Measurements from ENCODE around the gene MSANTD2.

The MSANTD2 gene

DNA sequence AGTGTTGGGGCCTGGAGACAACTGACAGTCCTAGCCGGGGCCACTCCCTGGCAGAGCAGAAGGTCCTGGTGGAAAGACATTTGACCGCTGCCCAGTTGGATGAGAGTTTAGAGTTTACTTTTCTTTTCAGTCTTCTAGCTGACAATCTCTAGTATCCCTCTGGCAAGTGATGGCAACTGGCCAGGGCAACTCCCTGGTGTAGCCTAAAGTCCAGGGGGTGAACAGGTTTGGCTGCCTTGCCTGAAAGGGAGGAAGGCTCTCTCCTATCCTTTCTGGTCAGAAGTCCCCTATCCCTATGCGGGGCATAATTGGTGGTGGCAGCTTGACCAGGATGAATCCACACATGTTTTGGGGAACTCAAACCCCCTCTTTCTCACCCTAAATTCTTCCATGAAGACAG is 16.8 kb upstream of the MSANTD2 start:
- TF ChIP-seq, protein P1, sequence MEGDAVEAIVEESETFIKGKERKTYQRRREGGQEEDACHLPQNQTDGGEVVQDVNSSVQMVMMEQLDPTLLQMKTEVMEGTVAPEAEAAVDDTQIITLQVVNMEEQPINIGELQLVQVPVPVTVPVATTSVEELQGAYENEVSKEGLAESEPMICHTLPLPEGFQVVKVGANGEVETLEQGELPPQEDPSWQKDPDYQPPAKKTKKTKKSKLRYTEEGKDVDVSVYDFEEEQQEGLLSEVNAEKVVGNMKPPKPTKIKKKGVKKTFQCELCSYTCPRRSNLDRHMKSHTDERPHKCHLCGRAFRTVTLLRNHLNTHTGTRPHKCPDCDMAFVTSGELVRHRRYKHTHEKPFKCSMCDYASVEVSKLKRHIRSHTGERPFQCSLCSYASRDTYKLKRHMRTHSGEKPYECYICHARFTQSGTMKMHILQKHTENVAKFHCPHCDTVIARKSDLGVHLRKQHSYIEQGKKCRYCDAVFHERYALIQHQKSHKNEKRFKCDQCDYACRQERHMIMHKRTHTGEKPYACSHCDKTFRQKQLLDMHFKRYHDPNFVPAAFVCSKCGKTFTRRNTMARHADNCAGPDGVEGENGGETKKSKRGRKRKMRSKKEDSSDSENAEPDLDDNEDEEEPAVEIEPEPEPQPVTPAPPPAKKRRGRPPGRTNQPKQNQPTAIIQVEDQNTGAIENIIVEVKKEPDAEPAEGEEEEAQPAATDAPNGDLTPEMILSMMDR (conservative IDR thresholded peaks at IDR 0.05) = no peak
- no peak overlapping the region for H3K27ac ChIP-seq

DNA sequence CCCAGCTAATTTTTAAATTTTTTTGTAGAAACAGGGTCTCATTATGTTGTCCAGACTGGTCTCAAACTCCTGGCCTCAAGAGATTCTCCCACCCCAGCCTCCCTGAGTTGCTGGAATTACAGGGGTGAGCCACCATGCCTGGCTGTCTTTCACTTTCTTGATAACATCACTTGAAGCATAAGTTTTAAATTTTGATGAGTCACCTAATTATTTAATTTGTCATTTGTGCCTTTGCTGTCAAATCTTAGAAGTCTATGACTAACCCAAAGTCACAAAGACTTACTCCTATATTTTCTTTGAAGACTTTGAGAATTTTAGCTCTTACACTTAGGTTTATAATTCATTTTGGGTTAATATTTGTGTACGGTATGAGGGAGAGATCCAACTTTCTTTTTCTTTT is 14.5 kb upstream of the MSANTD2 start:
- TF ChIP-seq, protein P1 (conservative IDR thresholded peaks at IDR 0.05) = no peak
- no peak overlapping the region for H3K27ac ChIP-seq

DNA sequence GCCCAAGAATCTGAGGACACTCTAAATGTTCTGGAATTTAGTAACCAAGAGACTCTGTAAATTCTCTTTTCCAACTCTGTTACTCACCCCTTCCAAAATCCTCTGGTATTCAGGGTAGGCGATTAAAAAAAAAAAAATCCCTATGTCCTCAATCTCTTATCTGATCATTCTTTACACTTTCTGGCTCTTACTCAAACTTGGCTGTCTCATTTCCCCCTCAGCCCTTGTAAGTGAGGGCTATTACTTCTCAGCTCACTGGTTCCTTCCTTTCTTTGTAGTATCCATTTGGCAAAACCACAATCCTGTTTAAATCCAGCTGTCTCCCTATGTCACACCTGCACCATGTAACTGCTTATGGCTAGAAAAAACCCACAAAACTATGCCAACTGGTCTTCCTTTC is 12.7 kb upstream of the MSANTD2 start:
- TF ChIP-seq, protein P1 (conservative IDR thresholded peaks at IDR 0.05) = no peak
- no peak overlapping the region for H3K27ac ChIP-seq

DNA sequence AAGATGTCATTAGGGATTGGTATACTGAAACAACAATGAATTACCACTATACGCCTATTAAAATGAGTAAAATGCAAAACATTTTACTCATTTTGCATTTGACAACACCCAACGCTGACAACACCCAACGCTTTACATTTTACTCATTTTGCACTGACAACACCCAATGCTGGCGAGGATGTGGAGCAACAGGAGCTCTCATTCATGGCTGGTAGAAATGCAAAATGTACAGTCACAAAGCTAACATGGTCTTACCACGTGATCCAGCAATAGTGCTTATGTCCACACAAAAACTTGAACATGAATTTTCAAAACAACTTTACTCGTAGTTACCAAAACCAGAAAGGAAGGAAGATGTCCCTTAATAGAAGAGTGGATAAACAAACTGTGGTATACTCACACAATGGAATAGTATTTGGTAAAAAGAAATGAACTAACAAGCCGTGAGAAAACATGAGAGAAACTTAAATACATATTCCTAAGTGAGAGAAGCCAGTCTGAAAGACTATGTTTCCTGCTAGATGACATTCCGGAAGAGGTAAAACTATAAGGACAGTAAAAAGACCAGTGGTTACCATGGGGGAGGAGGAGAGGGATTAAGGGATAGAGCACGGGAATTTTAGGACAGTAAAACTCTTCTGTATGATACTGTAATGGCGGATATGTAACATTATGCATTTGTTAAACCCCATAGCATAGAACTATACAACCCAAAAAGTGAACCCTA is 11.4 kb upstream of the MSANTD2 start:
- H3K27ac ChIP-seq = no peak overlapping the region
- TF ChIP-seq, protein P1 (conservative IDR thresholded peaks at IDR 0.05) = no peak

DNA sequence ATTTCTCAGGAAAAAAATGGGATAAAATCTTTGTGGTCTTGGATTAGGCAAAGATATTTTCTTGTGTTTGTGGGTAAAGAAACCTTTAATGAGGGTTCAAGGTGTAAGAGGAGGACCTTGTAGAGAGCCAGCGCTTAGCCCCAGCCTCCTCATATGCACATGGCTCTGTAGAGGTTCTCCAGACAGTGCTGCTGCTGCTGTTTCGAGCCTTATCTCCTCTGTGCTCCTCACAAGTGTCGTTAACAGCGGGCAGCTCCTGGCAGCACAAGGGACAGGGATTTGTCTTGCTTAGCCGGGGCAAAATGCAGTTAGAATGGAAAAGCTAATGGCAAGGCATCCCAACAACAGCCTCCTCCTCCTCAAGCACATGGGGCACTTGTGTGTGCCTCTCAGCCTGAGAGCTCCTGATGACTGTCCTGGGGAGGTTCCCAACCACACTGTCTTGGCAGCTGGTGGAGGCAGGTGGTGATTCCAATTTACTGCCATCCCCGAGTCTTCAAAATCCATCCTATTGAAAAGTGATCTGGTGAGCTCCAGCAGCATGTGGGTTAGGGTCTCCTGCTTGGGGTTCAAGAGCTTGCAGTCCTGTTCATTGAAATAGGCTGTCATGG is 7.6 kb upstream of the MSANTD2 start:
- TF ChIP-seq, protein P1 (conservative IDR thresholded peaks at IDR 0.05) = no peak
- no peak overlapping the region for H3K27ac ChIP-seq

DNA sequence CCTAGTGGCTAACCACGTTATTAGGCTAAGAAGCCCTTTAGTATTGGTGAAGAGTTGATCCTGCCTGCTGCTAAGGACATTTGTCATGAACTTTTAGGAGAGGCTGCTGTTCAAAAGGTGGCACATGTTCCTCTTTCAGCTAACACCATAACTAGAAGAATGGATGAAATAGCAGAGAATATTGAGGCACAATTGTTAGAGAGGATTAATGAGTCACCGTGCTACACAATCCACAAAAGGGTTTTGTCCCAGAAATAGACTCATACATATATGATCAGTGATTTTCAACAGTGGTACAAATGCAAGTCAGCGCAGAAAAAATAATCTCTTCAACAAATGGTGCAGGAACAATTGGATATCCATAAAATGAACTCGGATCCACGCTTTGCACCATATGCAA is 7.0 kb upstream of the MSANTD2 start:
- TF ChIP-seq, protein P1 (conservative IDR thresholded peaks at IDR 0.05) = no peak
- no peak overlapping the region for H3K27ac ChIP-seq

DNA sequence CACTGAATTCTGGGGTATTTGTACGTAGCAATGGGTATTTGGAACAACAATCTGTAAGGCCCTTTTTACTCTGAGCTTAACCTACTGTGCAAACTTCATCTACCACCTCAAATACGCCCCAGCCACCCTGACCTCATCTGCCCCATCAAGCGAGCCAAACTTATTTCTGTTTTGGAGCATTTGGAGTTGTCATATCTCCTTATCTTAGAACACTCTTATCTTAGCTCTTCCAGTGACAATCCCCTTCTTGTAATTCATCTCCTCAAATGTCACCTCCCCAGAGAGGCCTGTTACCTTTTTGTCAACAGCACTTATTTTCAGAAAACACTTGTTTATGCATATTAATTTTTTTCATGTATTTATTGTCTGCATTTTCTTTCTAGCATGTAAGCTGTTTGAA is 4.7 kb upstream of the MSANTD2 start:
- TF ChIP-seq, protein P1 (conservative IDR thresholded peaks at IDR 0.05) = no peak
- H3K27ac ChIP-seq = no peak overlapping the region

Data from VCaP (cell line).